DND-41 (cell line): ENCODE results near the gene PKDREJ.

Source experiments
- ATAC-seq: fragments of 200-7000 bp; cut with Tn5 transposase; 3 replicates; pipeline ENCODE4 v1.9.1; 2021; ENCODE audit warnings: low read depth; ENCODE audit not compliant: insufficient read depth
- DNase-seq: peaks from one replicate; pipeline ENCODE4 v3.0.0-alpha.2; 2020
- H2AFZ ChIP-seq: 2 replicates; pipeline ENCODE4 v1.6.0; 2012; ENCODE audit warnings: low read depth, low read length
- H3K27ac ChIP-seq: 2 replicates; pipeline ENCODE4 v1.5.1; 2012; ENCODE audit warnings: low read length, inconsistent platforms
- H3K27me3 ChIP-seq: fragments of 200-600 bp; sonication (generic); 2 replicates; pipeline ENCODE4 v1.6.0; 2012; ENCODE audit warnings: low read length, mild to moderate bottlenecking, inconsistent platforms; ENCODE audit not compliant: insufficient read depth, poor library complexity
- H3K36me3 ChIP-seq: 2 replicates; pipeline ENCODE4 v1.5.1; 2012; ENCODE audit warnings: low read length, inconsistent platforms; ENCODE audit not compliant: insufficient read depth
- H3K4me1 ChIP-seq: 2 replicates; pipeline ENCODE4 v1.5.1; 2012; ENCODE audit warnings: mild to moderate bottlenecking, low read length; ENCODE audit not compliant: insufficient read depth
- H3K4me2 ChIP-seq: 2 replicates; pipeline ENCODE4 v1.6.0; 2012; ENCODE audit warnings: mild to moderate bottlenecking, moderate library complexity, low read length, inconsistent platforms; ENCODE audit not compliant: insufficient read depth
- H3K4me3 ChIP-seq, 2 experiments: fragments of 200-600 bp in 1 of 2; shearing (Covaris generic) in 1 of 2; 2 replicates each; pipeline ENCODE4 v1.5.1; 2012 to 2016; ENCODE audit warnings: inconsistent platforms in 2 of 2, low read length in 2 of 2, mild to moderate bottlenecking in 2 of 2, low read depth in 1 of 2, moderate library complexity in 1 of 2
- H3K79me2 ChIP-seq: 2 replicates; pipeline ENCODE4 v1.6.0; 2012; ENCODE audit warnings: low read length, inconsistent platforms; ENCODE audit not compliant: insufficient read depth
- H3K9ac ChIP-seq: 2 replicates; pipeline ENCODE4 v1.6.0; 2012; ENCODE audit warnings: low read depth, mild to moderate bottlenecking, inconsistent platforms, low read length, moderate library complexity
- H3K9me3 ChIP-seq: 2 replicates; pipeline ENCODE4 v1.5.1; 2012; ENCODE audit warnings: low read length, moderate library complexity, mild to moderate bottlenecking, inconsistent platforms; ENCODE audit not compliant: insufficient read depth, severe bottlenecking
- H4K20me1 ChIP-seq: 2 replicates; pipeline ENCODE4 v1.6.0; 2012; ENCODE audit warnings: low read length; ENCODE audit not compliant: insufficient read depth
- EZH2 ChIP-seq: IDR thresholded peaks from 3 replicates; pipeline ENCODE4 v1.6.1; 2012; ENCODE audit warnings: borderline replicate concordance, low read depth, mild to moderate bottlenecking, moderate library complexity, low read length, inconsistent platforms; ENCODE audit not compliant: severe bottlenecking
- TF ChIP-seq, protein P1 (sequence below): IDR thresholded peaks from 2 replicates; pipeline ENCODE4 v1.5.1; 2012; ENCODE audit warnings: borderline replicate concordance, low read length, moderate library complexity, mild to moderate bottlenecking; ENCODE audit not compliant: poor library complexity, severe bottlenecking; ENCODE audit errors: extremely low read depth

PKDREJ gene

DNA sequence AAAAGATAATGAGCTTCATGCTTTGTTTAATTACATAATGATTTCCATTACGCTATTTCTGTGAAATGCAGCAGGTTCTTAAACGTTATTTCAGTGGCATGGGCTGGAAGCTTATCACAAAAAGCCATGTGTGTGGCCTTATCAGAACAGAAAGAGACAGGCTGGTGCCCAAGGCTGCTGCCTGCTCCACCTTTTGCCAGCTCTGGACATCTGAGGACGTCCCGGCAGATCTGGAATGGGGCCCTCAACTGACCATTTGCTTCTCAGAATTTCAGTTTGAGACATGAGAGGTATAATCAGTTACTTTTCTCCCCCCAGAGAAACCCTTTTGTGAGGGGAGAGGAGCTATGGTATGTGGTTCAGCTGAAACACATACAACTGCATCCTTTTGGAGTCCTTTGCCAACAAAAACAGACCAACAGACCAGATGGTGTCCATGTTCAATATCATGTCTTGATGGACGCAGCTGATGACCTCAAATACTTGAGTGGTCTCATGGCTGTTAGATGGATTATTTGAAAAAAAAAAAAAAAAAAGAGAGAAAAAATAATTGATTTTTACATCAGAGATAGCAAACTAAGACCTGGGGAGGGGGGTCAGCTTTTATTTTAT lies 21.6 kb downstream of the PKDREJ start:
- ATAC-seq: no peak
- Histone ChIP-seq H3K9me3 (peaks cover 18% of the 10 kb centered on the region), H3K79me2 (peaks cover 8% of the 10 kb centered on the region), H3K4me1 (peaks cover 72% of the 10 kb centered on the region), H3K9ac (peak overlapping the region; percentile 58), H2AFZ (0 out of 2 replicates have a peak overlapping the region, but pooled peaks have one; percentile 3), H3K4me2 (no peak overlapping the region; the same call in 1 of the 2 replicates), H3K4me3 (no peak overlapping the region), H4K20me1 (no peaks in the 10 kb centered on the region), H3K36me3 (peaks cover 57% of the 10 kb centered on the region), H3K27me3 (no peaks in the 10 kb centered on the region), H3K27ac (peak overlapping the region; percentile 94)
- no peak for TF ChIP-seq EZH2
- TF ChIP-seq, protein P1, sequence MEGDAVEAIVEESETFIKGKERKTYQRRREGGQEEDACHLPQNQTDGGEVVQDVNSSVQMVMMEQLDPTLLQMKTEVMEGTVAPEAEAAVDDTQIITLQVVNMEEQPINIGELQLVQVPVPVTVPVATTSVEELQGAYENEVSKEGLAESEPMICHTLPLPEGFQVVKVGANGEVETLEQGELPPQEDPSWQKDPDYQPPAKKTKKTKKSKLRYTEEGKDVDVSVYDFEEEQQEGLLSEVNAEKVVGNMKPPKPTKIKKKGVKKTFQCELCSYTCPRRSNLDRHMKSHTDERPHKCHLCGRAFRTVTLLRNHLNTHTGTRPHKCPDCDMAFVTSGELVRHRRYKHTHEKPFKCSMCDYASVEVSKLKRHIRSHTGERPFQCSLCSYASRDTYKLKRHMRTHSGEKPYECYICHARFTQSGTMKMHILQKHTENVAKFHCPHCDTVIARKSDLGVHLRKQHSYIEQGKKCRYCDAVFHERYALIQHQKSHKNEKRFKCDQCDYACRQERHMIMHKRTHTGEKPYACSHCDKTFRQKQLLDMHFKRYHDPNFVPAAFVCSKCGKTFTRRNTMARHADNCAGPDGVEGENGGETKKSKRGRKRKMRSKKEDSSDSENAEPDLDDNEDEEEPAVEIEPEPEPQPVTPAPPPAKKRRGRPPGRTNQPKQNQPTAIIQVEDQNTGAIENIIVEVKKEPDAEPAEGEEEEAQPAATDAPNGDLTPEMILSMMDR: no peak
- DNase-seq: no peak

DNA sequence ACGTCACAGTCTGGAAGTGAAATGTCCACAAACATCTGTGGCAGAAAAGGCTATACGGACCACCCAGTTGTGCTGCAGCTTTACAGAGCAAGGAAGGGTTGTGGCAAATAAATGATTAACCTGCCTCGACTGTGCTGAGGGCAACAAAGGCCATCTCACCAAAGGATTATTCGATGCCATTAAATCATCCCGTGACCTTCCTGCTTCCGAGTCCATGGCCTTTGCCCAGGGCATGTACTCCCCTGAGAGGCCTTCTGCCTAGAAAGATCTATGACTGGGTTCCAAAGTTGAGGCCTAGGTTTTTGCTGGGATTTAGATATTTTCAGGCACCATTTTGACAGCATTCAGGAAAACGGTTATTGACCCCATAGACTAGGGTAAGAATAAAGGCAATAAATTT lies 22.2 kb downstream of the PKDREJ start:
- peak overlapping the region; percentile 55 for H3K4me2 ChIP-seq

GRCh38 chr22:46240506-46240905 lies 22.6 kb downstream of the PKDREJ start:
- Histone ChIP-seq H3K36me3 (peaks cover 63% of the 10 kb centered on the region), H3K4me3 (peak overlapping the region in 1 of 2 experiments; percentile 23; a peak in 1 of 4 replicates), H3K4me1 (peaks cover 64% of the 10 kb centered on the region), H3K4me2 (peak overlapping the region; percentile 55), H3K9ac (peak overlapping the region; percentile 58), H3K79me2 (peaks cover 8% of the 10 kb centered on the region), H3K27me3 (no peaks in the 10 kb centered on the region), H4K20me1 (no peaks in the 10 kb centered on the region), H3K27ac (peak overlapping the region; percentile 94), H2AFZ (peak overlapping the region; percentile 9; the same call in 1 of the 2 replicates), H3K9me3 (peaks cover 22% of the 10 kb centered on the region)
- DNase-seq (no peak), ATAC-seq (no peak)
- TF ChIP-seq, protein P1: no peak
- no peak for TF ChIP-seq EZH2

More for the DNA sequence above, 22.2 kb downstream of the PKDREJ start:
- Histone ChIP-seq H3K27me3 (no peaks in the 10 kb centered on the region), H3K79me2 (peaks cover 8% of the 10 kb centered on the region), H3K9ac (peak overlapping the region; percentile 58), H2AFZ (peak overlapping the region; percentile 9; the same call in 1 of the 2 replicates), H3K27ac (peak overlapping the region; percentile 94), H3K36me3 (peaks cover 62% of the 10 kb centered on the region), H3K9me3 (peaks cover 22% of the 10 kb centered on the region), H3K4me3 (peak overlapping the region in 1 of 2 experiments; percentile 23; a peak in 1 of 4 replicates), H3K4me1 (peaks cover 67% of the 10 kb centered on the region), H4K20me1 (no peaks in the 10 kb centered on the region)
- no peak for DNase-seq
- no peak for ATAC-seq
- no peak for TF ChIP-seq EZH2
- TF ChIP-seq, protein P1: no peak
